NCI-H2171 treated with DMSO at 0.1 percent for 48 hours (cell line): ENCODE results near the gene DLX6.
A peak's percentile ranks its signal among the peaks of the same experiment; 100 is the strongest.

Source experiments
- DNase-seq: peaks from one replicate; lab custom pipeline; 2025; lab: John Stamatoyannopoulos, UW

Gene DLX6

GRCh38 chr7:97011104-97011503 lies 5.8 kb downstream of the DLX6 start:
- no peak for DNase-seq

GRCh38 chr7:97011536-97012364 lies 6.4 kb downstream of the DLX6 start:
- DNase-seq = no peak

- DNase-seq = no peak
Observed at GRCh38 chr7:97012365-97013133, 7.2 kb downstream of the DLX6 start.

GRCh38 chr7:97013134-97013844 lies 7.9 kb downstream of the DLX6 start:
- no peak for DNase-seq

- no peak for DNase-seq
Observed at GRCh38 chr7:97013845-97014134, 8.4 kb downstream of the DLX6 start.

- no peak for DNase-seq
Observed at GRCh38 chr7:97014145-97014750, 8.9 kb downstream of the DLX6 start.

- DNase-seq = no peak
Observed at GRCh38 chr7:97015279-97015678, 9.9 kb downstream of the DLX6 start.

GRCh38 chr7:97015756-97016380 lies 10.5 kb downstream of the DLX6 start:
- DNase-seq = no peak

GRCh38 chr7:97016381-97017191 lies 11.2 kb downstream of the DLX6 start:
- peak; percentile 52 for DNase-seq

- DNase-seq = no peak
Observed at GRCh38 chr7:97017192-97018125, 12.1 kb downstream of the DLX6 start.

GRCh38 chr7:97018126-97018601 lies 12.8 kb downstream of the DLX6 start:
- DNase-seq = no peak

GRCh38 chr7:97018791-97019531 lies 13.6 kb downstream of the DLX6 start:
- no peak for DNase-seq

- no peak for DNase-seq
Observed at GRCh38 chr7:97019710-97020225, 14.4 kb downstream of the DLX6 start.

- no peak for DNase-seq
Observed at GRCh38 chr7:97020601-97020995, 15.2 kb downstream of the DLX6 start.

- DNase-seq = no peak
Observed at GRCh38 chr7:97020996-97021746, 15.8 kb downstream of the DLX6 start.

GRCh38 chr7:97021747-97022490 lies 16.6 kb downstream of the DLX6 start:
- no peak for DNase-seq
